HepG2 (cell line): ENCODE measurements around the gene NDFIP2. TPM values are rescaled to one million over a fixed set of nuclear protein-coding genes. Genes with fewer than 3 reads are reported as not detected.

Experiments
- ATAC-seq: fragments of 200-7000 bp; cut with Tn5 transposase; 3 replicates; pipeline ENCODE4 v1.9.1; 2020; ENCODE audit warnings: mild to moderate bottlenecking, moderate library complexity
- BruUV-seq: library from RNA; stranded (reverse); fragments of 400-500 nt; replicated peaks from 2 replicates; lab custom pipeline; 2021; lab: Mats Ljungman, UMichigan
- CTCF ChIA-PET: fragments of 300-600 bp; formaldehyde crosslinking; extraction: SDS; loops from one replicate; lab custom pipeline; 2021; ENCODE audit warnings: low total read pairs, inconsistent platforms, low intra/inter-chr PET ratio; lab: Yijun Ruan, JAX
- POLR2A ChIA-PET: fragments of 350-600 bp; sonication (Branson Sonifier 250); formaldehyde crosslinking; loops from one replicate; lab custom pipeline; 2020; ENCODE audit warnings: antibody characterized with exemption, inconsistent platforms; lab: Yijun Ruan, JAX
- DNase-seq: peaks from one replicate; pipeline ENCODE4 v3.0.0-alpha.2; 2015; ENCODE audit warnings: low spot score
- FAIRE-seq: peaks from 3 replicates; lab custom pipeline; 2011; peaks lifted over from hg19 to GRCh38; lab: Jason Lieb, UNC
- H2AFZ ChIP-seq: one replicate; pipeline ENCODE4 v1.6.1; 2011; ENCODE audit warnings: low read length, inconsistent platforms
- H3K27ac ChIP-seq: fragments of 300-600 bp; 3 replicates; pipeline ENCODE4 v1.8.0; 2011; ENCODE audit warnings: mixed run types, mild to moderate bottlenecking, mixed read lengths, low read length, inconsistent platforms; ENCODE audit not compliant: insufficient read depth; ENCODE audit errors: extremely low read length
- H3K27me3 ChIP-seq, 2 experiments: fragments of 200-600 bp in 1 of 2; 2 replicates in 1 of 2; 3 replicates in 1 of 2; pipeline versions ENCODE4 v1.6.0 to v1.8.0; 2011; ENCODE audit warnings: low read length in 2 of 2, mild to moderate bottlenecking in 2 of 2, moderate library complexity in 2 of 2, inconsistent platforms in 1 of 2; ENCODE audit not compliant: insufficient read depth in 2 of 2, control insufficient read depth in 1 of 2
- H3K36me3 ChIP-seq, 2 experiments: fragments of 200-600 bp in 1 of 2; replicated peaks in 1 of 2; 2 replicates in 1 of 2; 3 replicates in 1 of 2; pipeline versions ENCODE4 v1.5.1 to v1.8.0; 2011; ENCODE audit warnings: low read length in 2 of 2, inconsistent platforms in 1 of 2; ENCODE audit not compliant: insufficient read depth in 2 of 2, control insufficient read depth in 1 of 2
- H3K4me1 ChIP-seq: 2 replicates; pipeline ENCODE4 v1.5.1; 2012; ENCODE audit warnings: low read length, inconsistent platforms; ENCODE audit not compliant: insufficient read depth
- H3K4me2 ChIP-seq: 2 replicates; pipeline ENCODE4 v1.6.0; 2011; ENCODE audit warnings: low read depth, low read length, inconsistent platforms
- H3K4me3 ChIP-seq, 3 experiments: fragments of 200-600 bp in 1 of 3; sonication (generic), shearing (Covaris generic) in 1 of 3; replicated peaks in 1 of 3; 2 replicates each; pipeline ENCODE4 v1.5.1; 2011 to 2016; ENCODE audit warnings: low read length in 3 of 3, inconsistent platforms in 2 of 3, low read depth in 2 of 3, mild to moderate bottlenecking in 2 of 3, control low read depth in 1 of 3, mixed read lengths in 1 of 3; ENCODE audit not compliant: insufficient read depth in 1 of 3
- H3K79me2 ChIP-seq: one replicate; pipeline ENCODE4 v1.6.1; 2011; ENCODE audit warnings: low read length, inconsistent platforms; ENCODE audit not compliant: insufficient read depth
- H3K9ac ChIP-seq: 2 replicates; pipeline ENCODE4 v1.6.0; 2011; ENCODE audit warnings: mild to moderate bottlenecking, low read depth, low read length, inconsistent platforms; ENCODE audit not compliant: insufficient read depth
- H3K9me3 ChIP-seq: 2 replicates; pipeline ENCODE4 v1.5.1; 2012; ENCODE audit warnings: mild to moderate bottlenecking, low read length
- H4K20me1 ChIP-seq: 2 replicates; pipeline ENCODE4 v1.6.0; 2011; ENCODE audit warnings: inconsistent platforms, mild to moderate bottlenecking, low read length, moderate library complexity; ENCODE audit not compliant: insufficient read depth
- CREB1 ChIP-seq, 2 experiments: fragments of 450-650 bp in 1 of 2; IDR thresholded peaks; 2 replicates each; pipeline ENCODE4 v1.6.1; 2016 to 2017; ENCODE audit warnings: control low read depth in 1 of 2, mild to moderate bottlenecking in 1 of 2, missing compliant biosample characterization in 1 of 2, missing genetic modification characterization in 1 of 2
- FOSL2 ChIP-seq: sonication (generic); formaldehyde crosslinking; IDR thresholded peaks from 2 replicates; pipeline ENCODE4 v1.4.0; 2020; ENCODE audit warnings: missing genetic modification reagents
- IRF2 ChIP-seq: IDR thresholded peaks from 2 replicates; pipeline ENCODE4 v1.6.1; 2018; ENCODE audit warnings: missing genetic modification reagents, missing compliant biosample characterization
- MYNN ChIP-seq: sonication (generic); formaldehyde crosslinking; IDR thresholded peaks from 2 replicates; pipeline ENCODE4 v1.4.0; 2020; ENCODE audit warnings: mild to moderate bottlenecking, low read depth, missing genetic modification reagents
- NR2C2 ChIP-seq: sonication (generic); formaldehyde crosslinking; IDR thresholded peaks from 2 replicates; pipeline ENCODE4 v1.4.0; 2020; ENCODE audit warnings: missing genetic modification reagents, mild to moderate bottlenecking, moderate library complexity, borderline replicate concordance
- RXRA ChIP-seq: sonication (generic); formaldehyde crosslinking; IDR thresholded peaks from 2 replicates; pipeline ENCODE4 v1.5.1; 2020; ENCODE audit warnings: missing genetic modification reagents
- TSC22D2 ChIP-seq: sonication (generic); formaldehyde crosslinking; IDR thresholded peaks from 2 replicates; pipeline ENCODE4 v1.5.1; 2020; ENCODE audit warnings: missing genetic modification reagents, mild to moderate bottlenecking, borderline replicate concordance
- ZKSCAN1 ChIP-seq: fragments of 150-350 bp; IDR thresholded peaks from 2 replicates; pipeline ENCODE4 v1.6.1; 2014; ENCODE audit warnings: low read length
- ZNF546 ChIP-seq: sonication (generic); formaldehyde crosslinking; conservative IDR thresholded peaks from 2 replicates; pipeline ENCODE4 v1.8.1; 2023; ENCODE audit warnings: mild to moderate bottlenecking, missing genetic modification reagents
- ZNF550 ChIP-seq: sonication (generic); formaldehyde crosslinking; IDR thresholded peaks from 2 replicates; pipeline ENCODE4 v1.4.0; 2020; ENCODE audit warnings: mild to moderate bottlenecking, missing genetic modification reagents, borderline replicate concordance
- ZNF558 ChIP-seq: sonication (generic); formaldehyde crosslinking; IDR thresholded peaks from 2 replicates; pipeline ENCODE4 v1.9.0; 2022; ENCODE audit warnings: mild to moderate bottlenecking, missing genetic modification reagents, borderline replicate concordance
- ZNF678 ChIP-seq: sonication (generic); formaldehyde crosslinking; IDR thresholded peaks from 2 replicates; pipeline ENCODE4 v1.4.0; 2020; ENCODE audit warnings: mild to moderate bottlenecking, missing genetic modification reagents
- ZSCAN22 ChIP-seq: sonication (generic); formaldehyde crosslinking; IDR thresholded peaks from 2 replicates; pipeline ENCODE4 v1.4.0; 2020; ENCODE audit warnings: mild to moderate bottlenecking, missing genetic modification reagents
- WGBS: methylation state at CpG from one replicate; pipeline ENCODE4 v1.1.6; 2017; ENCODE audit warnings: low lambda C conversion rate; 5-methylcytosine and 5-hydroxymethylcytosine counted together
- in situ Hi-C: cut with HindIII; loops from 2 replicates; pipeline ENCODE4 v1.10.0; 2017; ENCODE audit warnings: low pct_unique_long_range_greater_than_20kb; ENCODE audit not compliant: extremely low pct_ligation_motif_present
- intact Hi-C: fragments of 100-400 bp; cut with micrococcal nuclease; formaldehyde crosslinking; loops from one replicate; pipeline ENCODE4 v1.10.0; 2022; ENCODE audit not compliant: unreplicated experiment
- polyA plus RNA-seq, 8 experiments: library from polyadenylated mRNA; depleted of rRNA in 3 of 8; stranded (reverse) in 7 of 8; unstranded in 1 of 8; fragments of >200 nt; fragmentation: Illumina TruSeq in 4 of 8; extraction: Trizol in 4 of 8; gene quantifications; 2 replicates each; pipeline versions ENCODE4 v1.2.1 to v1.2.3, GENCODE V29; 2011 to 2016; ENCODE audit warnings: low read depth in 4 of 8, missing spikeins in 1 of 8, mixed read lengths in 1 of 8; ENCODE audit not compliant: insufficient read depth in 1 of 8
- total RNA-seq, 5 experiments: library from RNA; depleted of rRNA; stranded (reverse); fragments of >200 nt; fragmentation: Illumina TruSeq; extraction: Trizol; gene quantifications; 2 replicates each; pipeline ENCODE4 v1.2.3, GENCODE V29; 2016; ENCODE audit warnings: low read depth in 1 of 5
- TF ChIP-seq, protein P1 (sequence below): sonication (generic); formaldehyde crosslinking; IDR thresholded peaks from 2 replicates; pipeline ENCODE4 v1.9.0; 2022; ENCODE audit warnings: low read depth, missing genetic modification reagents
- TF ChIP-seq, protein P2 (sequence below): sonication (generic); formaldehyde crosslinking; IDR thresholded peaks from 2 replicates; pipeline ENCODE4 v1.9.0; 2021; ENCODE audit warnings: missing genetic modification reagents, mild to moderate bottlenecking, borderline replicate concordance
- TF ChIP-seq, protein P3 (sequence below): sonication (generic); formaldehyde crosslinking; IDR thresholded peaks from 2 replicates; pipeline ENCODE4 v1.4.0; 2020; ENCODE audit warnings: mild to moderate bottlenecking, missing genetic modification reagents
- TF ChIP-seq, protein P4 (sequence below): sonication (generic); formaldehyde crosslinking; IDR thresholded peaks from 2 replicates; pipeline ENCODE4 v1.8.0; 2023; ENCODE audit warnings: mild to moderate bottlenecking, missing genetic modification reagents

Gene NDFIP2
- total and polyA plus RNA-seq, 2 of the 13 experiments (the other 11 are each of a cell fraction or from before 2014, with no cell fraction given): 23.2 to 32.0 TPM

DNA sequence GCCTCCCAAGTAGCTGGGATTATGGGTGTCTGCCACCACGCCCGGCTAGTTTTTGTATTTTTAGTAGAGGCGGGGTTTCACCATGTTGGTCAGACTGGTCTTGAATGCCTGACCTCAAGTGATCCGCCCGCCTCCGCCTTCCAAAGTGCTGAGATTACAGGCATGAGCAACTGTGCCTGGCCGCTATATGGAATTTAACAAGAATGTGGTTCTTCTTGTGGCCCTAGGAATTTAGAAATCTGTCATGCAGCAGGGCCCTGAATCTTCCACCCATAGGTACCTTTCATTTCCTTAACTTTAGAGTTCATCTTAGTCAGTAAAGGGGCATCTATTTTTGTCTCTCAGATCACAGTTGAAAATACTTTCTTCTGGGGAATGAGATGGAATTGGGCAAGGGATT lies 25.6 kb upstream of the NDFIP2 start (continued):
- TF ChIP-seq, protein P1, sequence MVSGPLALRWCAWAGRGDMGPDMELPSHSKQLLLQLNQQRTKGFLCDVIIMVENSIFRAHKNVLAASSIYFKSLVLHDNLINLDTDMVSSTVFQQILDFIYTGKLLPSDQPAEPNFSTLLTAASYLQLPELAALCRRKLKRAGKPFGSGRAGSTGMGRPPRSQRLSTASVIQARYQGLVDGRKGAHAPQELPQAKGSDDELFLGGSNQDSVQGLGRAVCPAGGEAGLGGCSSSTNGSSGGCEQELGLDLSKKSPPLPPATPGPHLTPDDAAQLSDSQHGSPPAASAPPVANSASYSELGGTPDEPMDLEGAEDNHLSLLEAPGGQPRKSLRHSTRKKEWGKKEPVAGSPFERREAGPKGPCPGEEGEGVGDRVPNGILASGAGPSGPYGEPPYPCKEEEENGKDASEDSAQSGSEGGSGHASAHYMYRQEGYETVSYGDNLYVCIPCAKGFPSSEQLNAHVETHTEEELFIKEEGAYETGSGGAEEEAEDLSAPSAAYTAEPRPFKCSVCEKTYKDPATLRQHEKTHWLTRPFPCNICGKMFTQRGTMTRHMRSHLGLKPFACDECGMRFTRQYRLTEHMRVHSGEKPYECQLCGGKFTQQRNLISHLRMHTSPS: no peak
- TF ChIP-seq ZKSCAN1: no peak
- TF ChIP-seq ZNF678 (CRISPR knock-in tag): no peak

DNA sequence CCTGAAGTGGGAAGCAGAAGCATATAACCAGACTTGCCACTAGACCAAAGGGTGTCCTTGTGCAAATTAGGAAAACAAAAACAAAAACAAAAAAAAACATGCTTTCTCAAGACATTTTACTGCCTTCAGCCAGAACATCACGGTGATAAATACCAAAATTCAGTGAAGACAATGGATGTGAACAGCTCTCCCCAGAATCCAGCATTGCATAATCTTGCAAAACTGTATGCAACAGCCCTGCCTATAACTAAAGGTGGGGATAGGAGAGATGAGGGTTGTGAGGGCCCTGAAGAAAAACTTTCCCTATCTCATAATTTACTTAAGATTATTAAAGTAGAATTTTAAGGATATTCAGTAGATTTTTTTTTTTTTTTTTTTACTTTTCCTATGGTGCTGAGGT lies 24.9 kb upstream of the NDFIP2 start:
- Histone ChIP-seq H3K4me2 (no peak overlapping the region), H3K27me3 (no peaks in the 10 kb centered on the region; a peak in 1 of 5 replicates), H3K9me3 (no peaks in the 10 kb centered on the region), H3K79me2 (no peaks in the 10 kb centered on the region), H3K9ac (no peak overlapping the region), H2AFZ (no peak overlapping the region), H3K36me3 (no peaks in the 10 kb centered on the region), H3K27ac (no peak overlapping the region), H3K4me1 (no peaks in the 10 kb centered on the region), H4K20me1 (no peaks in the 10 kb centered on the region), H3K4me3 (no peak overlapping the region)
- BruUV-seq: no TSS peak
- 0% methylated on average over 1 of the region's 1 CpG for WGBS
- CTCF ChIA-PET: no interaction called here
- in situ Hi-C loops (no loop called here), intact Hi-C loops (no loop called here)
- no peak for FAIRE-seq
- no peak for TF ChIP-seq IRF2
- no peak for TF ChIP-seq ZNF558
- no peak for TF ChIP-seq NR2C2 (CRISPR knock-in tag)
- no peak for TF ChIP-seq ZSCAN22 (CRISPR knock-in tag)
- TF ChIP-seq MYNN (CRISPR knock-in tag): no peak
- TF ChIP-seq, protein P2, sequence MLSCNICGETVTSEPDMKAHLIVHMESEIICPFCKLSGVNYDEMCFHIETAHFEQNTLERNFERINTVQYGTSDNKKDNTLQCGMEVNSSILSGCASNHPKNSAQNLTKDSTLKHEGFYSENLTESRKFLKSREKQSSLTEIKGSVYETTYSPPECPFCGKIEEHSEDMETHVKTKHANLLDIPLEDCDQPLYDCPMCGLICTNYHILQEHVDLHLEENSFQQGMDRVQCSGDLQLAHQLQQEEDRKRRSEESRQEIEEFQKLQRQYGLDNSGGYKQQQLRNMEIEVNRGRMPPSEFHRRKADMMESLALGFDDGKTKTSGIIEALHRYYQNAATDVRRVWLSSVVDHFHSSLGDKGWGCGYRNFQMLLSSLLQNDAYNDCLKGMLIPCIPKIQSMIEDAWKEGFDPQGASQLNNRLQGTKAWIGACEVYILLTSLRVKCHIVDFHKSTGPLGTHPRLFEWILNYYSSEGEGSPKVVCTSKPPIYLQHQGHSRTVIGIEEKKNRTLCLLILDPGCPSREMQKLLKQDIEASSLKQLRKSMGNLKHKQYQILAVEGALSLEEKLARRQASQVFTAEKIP (CRISPR knock-in tag): no peak
- TF ChIP-seq, protein P3, sequence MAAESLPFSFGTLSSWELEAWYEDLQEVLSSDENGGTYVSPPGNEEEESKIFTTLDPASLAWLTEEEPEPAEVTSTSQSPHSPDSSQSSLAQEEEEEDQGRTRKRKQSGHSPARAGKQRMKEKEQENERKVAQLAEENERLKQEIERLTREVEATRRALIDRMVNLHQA (CRISPR knock-in tag): no peak
- TF ChIP-seq RXRA (CRISPR knock-in tag): no peak
- no peak for TF ChIP-seq ZNF546 (CRISPR knock-in tag)
- TF ChIP-seq ZNF550 (CRISPR knock-in tag): no peak
- TF ChIP-seq CREB1 (IDR thresholded peaks at IDR 0.05): no peak
- no peak for TF ChIP-seq CREB1 (CRISPR knock-in tag; IDR thresholded peaks at IDR 0.05)
- TF ChIP-seq, protein P4, sequence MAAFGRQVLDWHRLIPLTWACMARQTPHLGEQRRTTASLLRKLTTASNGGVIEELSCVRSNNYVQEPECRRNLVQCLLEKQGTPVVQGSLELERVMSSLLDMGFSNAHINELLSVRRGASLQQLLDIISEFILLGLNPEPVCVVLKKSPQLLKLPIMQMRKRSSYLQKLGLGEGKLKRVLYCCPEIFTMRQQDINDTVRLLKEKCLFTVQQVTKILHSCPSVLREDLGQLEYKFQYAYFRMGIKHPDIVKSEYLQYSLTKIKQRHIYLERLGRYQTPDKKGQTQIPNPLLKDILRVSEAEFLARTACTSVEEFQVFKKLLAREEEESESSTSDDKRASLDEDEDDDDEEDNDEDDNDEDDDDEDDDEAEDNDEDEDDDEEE (CRISPR knock-in tag): no peak
- no peak for TF ChIP-seq TSC22D2 (CRISPR knock-in tag)
- TF ChIP-seq FOSL2 (CRISPR knock-in tag): no peak
- POLR2A ChIA-PET: no interaction called here
- no peak for ATAC-seq
- no peak for DNase-seq
